ENCODE data around the gene MYRIP.
"Not testable (repeated sequence)": the region's sequence is repeated elsewhere in the genome, so short reads cannot be mapped to it uniquely, and the experiment has no call there.

MYRIP gene

DNA sequence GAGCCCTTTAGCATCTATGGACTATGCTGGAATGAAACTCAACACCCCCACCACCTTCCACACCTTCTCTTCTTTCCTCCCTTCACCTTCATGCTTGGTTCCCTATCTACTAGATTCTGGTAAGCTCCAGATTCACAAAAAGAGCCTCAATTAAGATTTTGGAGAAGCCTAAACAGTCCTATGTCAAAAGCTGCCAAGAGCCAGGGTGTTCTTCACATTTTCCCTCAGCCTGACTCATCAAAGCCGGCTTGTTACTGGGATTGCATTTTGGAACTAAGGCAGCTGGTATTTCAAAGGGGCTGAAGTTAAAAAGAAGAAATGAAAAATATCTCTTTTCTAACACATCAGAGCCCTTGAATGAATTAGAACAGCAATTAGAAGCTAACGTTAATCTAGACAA is 247.7 kb downstream of the MYRIP start:
- no peak for DNase-seq
- in situ Hi-C loops (cut with MboI; ENCODE audit: low pct_unique_long_range_greater_than_20kb, low sequenced_read_pairs), result no loop called here

DNA sequence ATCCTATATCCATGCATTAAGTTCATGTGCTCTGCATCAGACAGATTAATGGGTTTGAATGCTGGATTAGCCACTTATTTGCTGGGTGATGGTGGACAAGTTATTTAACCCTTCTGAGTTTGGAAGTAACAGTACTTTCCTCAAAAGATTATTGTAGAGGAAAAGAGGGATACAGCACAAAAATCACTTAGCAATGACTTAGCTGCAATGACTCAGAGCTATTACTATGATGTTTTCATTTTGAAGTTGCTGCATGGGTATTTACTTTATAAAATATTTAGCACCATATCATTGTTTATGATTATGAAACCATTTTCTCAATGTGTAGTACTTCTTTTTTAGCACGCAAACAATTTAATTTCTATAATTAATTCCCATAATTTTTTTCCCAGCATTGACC is 248.4 kb downstream of the MYRIP start:
- in situ Hi-C loops (cut with MboI; ENCODE audit: low pct_unique_long_range_greater_than_20kb, low sequenced_read_pairs), result no loop called here
- no peak for DNase-seq

DNA sequence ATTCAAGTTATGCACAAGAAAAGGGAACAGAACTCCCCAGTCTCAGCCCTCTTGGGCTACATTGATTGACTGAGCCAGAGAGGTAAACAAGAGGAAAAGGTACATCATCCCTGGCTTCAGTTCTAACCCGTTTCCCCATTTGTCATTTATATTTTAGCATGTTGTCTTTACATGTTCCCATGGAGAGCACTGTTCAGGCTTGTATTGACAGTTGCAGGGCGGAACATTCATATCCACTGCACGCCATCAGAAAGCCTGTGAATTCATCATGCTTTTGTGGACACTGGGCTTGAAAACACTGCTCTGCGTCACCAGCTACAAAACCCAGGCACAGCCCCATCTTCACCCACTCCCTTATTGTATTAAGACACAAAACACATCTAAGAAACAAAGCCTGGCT is 259.2 kb downstream of the MYRIP start:
- no peak for DNase-seq
- in situ Hi-C loops (cut with MboI; ENCODE audit: low pct_unique_long_range_greater_than_20kb, low sequenced_read_pairs), result no loop called here

GRCh38 chr3:40070816-40071215 is 261.4 kb downstream of the MYRIP start:
- DNase-seq, result no peak
- in situ Hi-C loops (cut with MboI; ENCODE audit: low pct_unique_long_range_greater_than_20kb, low sequenced_read_pairs), result no loop called here

GRCh38 chr3:40071683-40072238 is 262.4 kb downstream of the MYRIP start:
- in situ Hi-C loops (cut with MboI; ENCODE audit: low pct_unique_long_range_greater_than_20kb, low sequenced_read_pairs), result no loop called here
- no peak for DNase-seq

- no peak for DNase-seq
- in situ Hi-C loops (cut with MboI; ENCODE audit: low pct_unique_long_range_greater_than_20kb, low sequenced_read_pairs), result no loop called here
Measured at GRCh38 chr3:40073310-40074007, 264.1 kb downstream of the MYRIP start.

GRCh38 chr3:40077139-40077538 is 267.7 kb downstream of the MYRIP start:
- in situ Hi-C loops (cut with MboI; ENCODE audit: low pct_unique_long_range_greater_than_20kb, low sequenced_read_pairs), result not testable (repeated sequence)

GRCh38 chr3:40077828-40078492 is 268.6 kb downstream of the MYRIP start:
- in situ Hi-C loops (cut with MboI; ENCODE audit: low pct_unique_long_range_greater_than_20kb, low sequenced_read_pairs); DNase-seq: not testable (repeated sequence)

More at GRCh38 chr3:40077139-40077538, 267.7 kb downstream of the MYRIP start:
- not testable (repeated sequence) for DNase-seq

- DNase-seq, result no peak
- in situ Hi-C loops (cut with MboI; ENCODE audit: low pct_unique_long_range_greater_than_20kb, low sequenced_read_pairs), result no loop called here
Measured at GRCh38 chr3:40078590-40078989, 269.2 kb downstream of the MYRIP start.

- no peak for DNase-seq
- in situ Hi-C loops (cut with MboI; ENCODE audit: low pct_unique_long_range_greater_than_20kb, low sequenced_read_pairs), result no loop called here
Measured at GRCh38 chr3:40079203-40079846, 269.9 kb downstream of the MYRIP start.

- in situ Hi-C loops (cut with MboI; ENCODE audit: low pct_unique_long_range_greater_than_20kb, low sequenced_read_pairs), result no loop called here
- DNase-seq, result no peak
Measured at GRCh38 chr3:40079847-40080240, 270.4 kb downstream of the MYRIP start.

DNA sequence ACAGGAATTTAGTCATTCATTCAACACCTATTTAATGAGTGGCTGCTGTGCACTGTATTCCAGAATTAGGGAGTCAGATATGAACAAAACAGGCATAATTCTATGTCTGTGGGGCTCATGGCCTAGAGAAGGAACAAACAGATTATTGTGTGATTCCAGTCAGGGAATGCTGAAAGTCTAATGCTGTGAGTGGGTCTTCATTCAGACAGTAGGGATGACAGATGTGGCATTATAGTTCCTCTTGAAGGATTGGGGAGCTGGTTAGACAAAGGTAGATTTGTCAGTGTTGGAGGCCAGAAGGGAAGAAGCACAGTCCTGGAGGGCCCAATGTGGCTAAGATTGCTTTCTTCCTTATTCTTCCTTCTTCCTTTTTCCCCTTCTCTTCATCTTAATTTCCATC is 273.7 kb downstream of the MYRIP start:
- in situ Hi-C loops (cut with MboI; ENCODE audit: low pct_unique_long_range_greater_than_20kb, low sequenced_read_pairs), result no loop called here

DNA sequence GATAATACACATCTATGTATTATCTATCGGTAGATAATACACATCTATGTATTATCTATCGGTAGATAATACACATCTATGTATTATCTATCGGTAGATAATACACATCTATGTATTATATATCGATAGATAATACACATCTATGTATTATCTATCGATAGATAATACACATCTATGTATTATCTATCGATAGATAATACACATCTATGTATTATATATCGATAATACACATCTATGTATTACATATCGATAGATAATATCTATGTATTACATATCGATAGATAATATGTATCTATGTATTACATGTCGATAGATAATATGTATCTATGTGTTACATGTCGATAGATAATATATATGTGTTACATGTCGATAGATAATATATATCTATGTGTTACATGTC is 275.0 kb downstream of the MYRIP start:
- in situ Hi-C loops (cut with MboI; ENCODE audit: low pct_unique_long_range_greater_than_20kb, low sequenced_read_pairs); DNase-seq: not testable (repeated sequence)

More for the DNA sequence above, 273.7 kb downstream of the MYRIP start:
- no peak for DNase-seq

- no peak for DNase-seq
- in situ Hi-C loops (cut with MboI; ENCODE audit: low pct_unique_long_range_greater_than_20kb, low sequenced_read_pairs), result no loop called here
Measured at GRCh38 chr3:40086890-40087883, 277.8 kb downstream of the MYRIP start.

- no peak for DNase-seq
- in situ Hi-C loops (cut with MboI; ENCODE audit: low pct_unique_long_range_greater_than_20kb, low sequenced_read_pairs), result no loop called here
Measured at GRCh38 chr3:40088527-40089170, 279.2 kb downstream of the MYRIP start.

- DNase-seq, result no peak
- in situ Hi-C loops (cut with MboI; ENCODE audit: low pct_unique_long_range_greater_than_20kb, low sequenced_read_pairs), result no loop called here
Measured at GRCh38 chr3:40096661-40097111, 287.3 kb downstream of the MYRIP start.

DNA sequence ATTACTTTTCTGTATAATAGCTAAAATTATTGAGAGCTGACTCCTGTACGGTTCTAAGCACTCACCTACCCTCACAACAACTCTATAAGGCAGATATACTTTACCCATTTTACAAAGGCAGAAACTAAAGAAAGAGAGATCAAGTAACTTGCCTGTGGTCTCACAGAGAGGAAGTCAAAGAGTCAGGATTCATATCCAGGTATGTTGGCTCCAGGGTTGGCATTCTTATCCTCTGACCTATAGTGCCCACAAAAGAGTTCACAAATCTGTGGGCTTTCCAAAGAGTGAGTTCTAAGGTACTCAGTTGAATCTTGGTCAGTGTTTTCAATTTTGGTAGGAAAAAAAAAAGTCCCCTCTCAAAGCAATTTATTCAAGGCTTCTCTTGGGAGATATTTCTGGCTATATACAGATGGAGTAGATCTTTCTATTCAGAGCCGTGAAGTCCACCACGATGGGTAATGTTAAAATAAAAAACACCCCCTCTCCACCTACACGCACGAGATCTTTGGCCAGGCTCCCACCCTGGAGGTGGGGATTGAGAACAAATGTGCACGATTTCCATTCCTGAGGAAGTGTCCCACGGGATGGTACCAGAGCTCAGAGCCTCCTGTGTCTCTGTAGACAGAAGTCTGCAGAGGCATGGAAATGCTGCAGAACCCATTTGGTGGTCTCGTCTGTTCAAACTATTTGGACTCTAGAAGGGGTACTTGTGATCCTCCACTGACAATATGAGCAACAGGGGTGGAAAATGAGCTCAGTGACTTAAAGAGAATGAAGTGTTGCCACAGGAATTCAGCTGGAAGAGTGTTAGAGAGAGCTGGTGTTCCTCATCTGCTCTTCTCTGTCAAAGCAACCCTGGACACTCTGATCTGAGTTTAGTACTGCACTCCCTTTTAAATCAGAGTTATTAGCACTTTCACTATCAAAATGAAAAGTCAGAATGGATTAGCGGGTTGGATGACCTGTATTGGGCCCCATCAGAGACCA is 288.0 kb downstream of the MYRIP start:
- no peak for DNase-seq

More for the DNA sequence above, 288.0 kb downstream of the MYRIP start:
- in situ Hi-C loops (cut with MboI; ENCODE audit: low pct_unique_long_range_greater_than_20kb, low sequenced_read_pairs), result no loop called here

Measured in KBM-7 (cell line).